ENCODE measurements around the gene MRC1. TPM values are rescaled to one million over a fixed set of nuclear protein-coding genes. Genes with fewer than 3 reads are reported as not detected.

Gene MRC1
- total and polyA plus RNA-seq, 9 of the 15 experiments (the other 6 are each of a cell fraction or from before 2014, with no cell fraction given), result 0.01 to 0.20 (median 0.03) TPM; not detected in 5

- ChIA-PET POLR2A (no interaction called here), CTCF (ENCODE audit: low intra/inter-chr PET ratio) (no interaction called here)
- Histone ChIP-seq H3K9ac (ENCODE audit: insufficient read depth in 1 of 2, low read depth in 2 of 2, low read length in 2 of 2) (no peak overlapping the region), H3K27me3 (ENCODE audit: control insufficient read depth in 2 of 2, insufficient read depth in 2 of 2, low read length in 2 of 2) (peaks cover 11 to 38% of the 10 kb centered on the region in 2 experiments; a peak in 4 of 5 replicates), H3K9me1 (ENCODE audit: control insufficient read depth, insufficient read depth, low read length) (no peaks in the 10 kb centered on the region), H3K9me3 (replicated peaks; ENCODE audit: control insufficient read depth, insufficient read depth, low read depth, low read length) (no peaks in the 10 kb centered on the region), H3K36me3 (ENCODE audit: control insufficient read depth, insufficient read depth, low read length) (no peaks in the 10 kb centered on the region), H4K20me1 (replicated peaks; ENCODE audit: control insufficient read depth, insufficient read depth, low read length) (no peaks in the 10 kb centered on the region), H3K4me2 (ENCODE audit: insufficient read depth, low read length) (no peak overlapping the region), H3K27ac (ENCODE audit: extremely low read depth, low read depth, low read length) (no peak overlapping the region), H2AFZ (ENCODE audit: low read depth, low read length) (no peak overlapping the region), H3K79me2 (ENCODE audit: control insufficient read depth, insufficient read depth, low read length) (no peaks in the 10 kb centered on the region), H3K4me3 (no peak overlapping the region), H3K4me1 (replicated peaks in 1 of 2; ENCODE audit: control insufficient read depth in 2 of 2, insufficient read depth in 2 of 2, low read length in 2 of 2) (no peaks in the 10 kb centered on the region; a peak in 2 of 5 replicates)
- WGBS (ENCODE audit: insufficient coverage, low coverage, missing lambda C conversion rate), result 8% methylated on average over 7 of the region's 7 CpGs
- ATAC-seq, result peak; percentile 81
- in situ Hi-C loops (cut with MboI) (no loop called here), intact Hi-C loops (cut with micrococcal nuclease) (loop anchor here (5.0 kb wide), 1 partner anchor 59 kb away; no protein-coding TSS in a partner anchor)
- no TSS peak for BruUV-seq (replicated peaks)
- no peak for FAIRE-seq
- DNase-seq (ENCODE audit: extremely low read depth in 1 of 4, low spot score in 3 of 4), result peak in 1 of 4 experiments; percentile 32
- TF ChIP-seq CTCF (IDR thresholded peaks at IDR 0.05 in 2 of 3, conservative IDR thresholded peaks at IDR 0.05 in 1 of 3; ENCODE audit: insufficient read depth in 2 of 3, low read depth in 1 of 3, low read length in 3 of 3) (peak; percentile 37 to 50 (median 45); a peak in 4 of 6 replicates), CBFB (CRISPR knock-in tag; IDR thresholded peaks at IDR 0.05) (no peak), GTF2A2 (tag; IDR thresholded peaks at IDR 0.05) (no peak), TCF7L2 (IDR thresholded peaks at IDR 0.05; ENCODE audit: low read depth, low read length) (no peak), HES1 (IDR thresholded peaks at IDR 0.05; ENCODE audit: low read depth) (no peak), HNRNPH1 (optimal IDR thresholded peaks at IDR 0.05; ENCODE audit: low read depth, low read length) (no peak), CHD4 (IDR thresholded peaks at IDR 0.05; ENCODE audit: insufficient read depth, insufficient replicate concordance, low read depth, low read length, poor library complexity, severe bottlenecking) (no peak), ZNF140 (CRISPR knock-in tag; IDR thresholded peaks at IDR 0.05) (no peak), PYGO2 (tag; IDR thresholded peaks at IDR 0.05) (no peak), ARID4B (CRISPR knock-in tag; IDR thresholded peaks at IDR 0.05) (no peak), RAD21 (CRISPR knock-in tag; conservative IDR thresholded peaks at IDR 0.05 in 1 of 2, IDR thresholded peaks at IDR 0.05 in 1 of 2) (peak in 1 of 2 experiments; percentile 35; a peak in 2 of 4 replicates), ZNF511 (CRISPR knock-in tag; IDR thresholded peaks at IDR 0.05) (no peak), SOX6 (IDR thresholded peaks at IDR 0.05) (no peak), ZNF589 (CRISPR knock-in tag; IDR thresholded peaks at IDR 0.05; ENCODE audit: low read depth) (no peak)
These were observed 3.1 kb upstream of the MRC1 start for GRCh38 chr10:17805921-17806577.

Data from K562 (cell line).